Memory B cell (primary cell): ENCODE measurements around the gene ZNF480.
"Not testable (repeated sequence)": the region's sequence is repeated elsewhere in the genome, so short reads cannot be mapped to it uniquely, and the experiment has no call there.

ENCODE experiments used
- ATAC-seq: fragments of 150-1000 bp; cut with Tn5 transposase; 2 replicates; pipeline ENCODE4 v1.10.0; 2021; ENCODE audit warnings: low read depth, mild to moderate bottlenecking, moderate library complexity
- DNase-seq, 2 donors: peaks; one replicate each; pipeline ENCODE4 v3.0.0; 2022; ENCODE audit warnings: low spot score in 2 of 2
- H3K27ac Mint-ChIP-seq: one replicate; pipeline ENCODE4 v1.8.0; 2022; ENCODE audit warnings: mild to moderate bottlenecking, moderate library complexity, mixed read lengths
- H3K27me3 Mint-ChIP-seq: one replicate; pipeline ENCODE4 v1.8.0; 2022; ENCODE audit warnings: mixed read lengths
- H3K36me3 Mint-ChIP-seq: one replicate; pipeline ENCODE4 v1.8.0; 2022; ENCODE audit warnings: mild to moderate bottlenecking, mixed read lengths
- H3K4me1 Mint-ChIP-seq: one replicate; pipeline ENCODE4 v1.8.0; 2022; ENCODE audit warnings: mixed read lengths
- H3K4me3 Mint-ChIP-seq: one replicate; pipeline ENCODE4 v1.8.0; 2022; ENCODE audit warnings: mild to moderate bottlenecking, moderate library complexity, mixed read lengths
- H3K9me3 Mint-ChIP-seq: one replicate; pipeline ENCODE4 v1.8.0; 2022; ENCODE audit warnings: mixed read lengths

ZNF480 gene

DNA sequence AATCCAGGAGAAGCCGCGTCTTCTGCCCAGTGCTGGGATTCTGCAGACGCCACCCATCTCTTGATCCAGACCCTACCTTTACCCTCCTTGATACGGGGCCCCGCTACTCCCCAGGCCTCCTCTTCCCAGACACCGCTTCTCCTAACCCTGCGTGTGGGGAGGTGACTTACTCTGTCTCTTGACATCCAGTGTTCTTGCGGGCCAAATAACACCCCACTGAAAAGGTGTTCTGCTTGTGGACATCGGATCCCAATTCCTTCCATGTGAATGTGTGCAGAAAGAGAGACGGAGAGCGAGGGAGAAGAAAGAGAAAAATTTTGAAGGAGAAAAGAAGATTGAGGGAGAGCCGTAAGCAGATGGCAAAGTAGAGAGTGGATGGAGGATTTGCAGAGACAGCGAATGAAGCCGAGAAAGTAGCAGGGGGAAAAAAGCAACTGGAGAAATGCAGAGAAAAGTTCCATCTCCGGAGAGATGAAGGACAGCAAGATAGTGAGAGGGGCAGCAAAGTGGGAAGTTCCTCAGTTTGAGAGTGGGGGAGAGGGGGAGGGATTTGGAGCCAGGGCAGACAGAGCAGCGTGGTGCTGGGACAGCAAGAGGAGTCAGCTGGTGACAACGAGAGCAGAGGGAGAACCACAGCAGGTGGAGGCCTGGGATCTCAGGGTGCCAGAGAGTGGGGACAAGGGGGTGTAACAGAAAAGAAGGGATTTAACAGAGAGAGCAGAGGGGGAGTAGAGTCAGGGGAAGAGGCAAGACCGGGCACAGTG, 814 bp downstream of the ZNF480 start:
- peak overlapping the region; percentile 94 for H3K4me3 Mint-ChIP-seq
- peaks cover 13% of the 10 kb centered on the region for H3K9me3 Mint-ChIP-seq
- no peaks in the 10 kb centered on the region for H3K27me3 Mint-ChIP-seq
- H3K36me3 Mint-ChIP-seq, result peaks cover 45% of the 10 kb centered on the region
- H3K4me1 Mint-ChIP-seq, result peaks cover 12% of the 10 kb centered on the region
- no peak for ATAC-seq
- DNase-seq, result no peak
- H3K27ac Mint-ChIP-seq, result peak overlapping the region; percentile 94

DNA sequence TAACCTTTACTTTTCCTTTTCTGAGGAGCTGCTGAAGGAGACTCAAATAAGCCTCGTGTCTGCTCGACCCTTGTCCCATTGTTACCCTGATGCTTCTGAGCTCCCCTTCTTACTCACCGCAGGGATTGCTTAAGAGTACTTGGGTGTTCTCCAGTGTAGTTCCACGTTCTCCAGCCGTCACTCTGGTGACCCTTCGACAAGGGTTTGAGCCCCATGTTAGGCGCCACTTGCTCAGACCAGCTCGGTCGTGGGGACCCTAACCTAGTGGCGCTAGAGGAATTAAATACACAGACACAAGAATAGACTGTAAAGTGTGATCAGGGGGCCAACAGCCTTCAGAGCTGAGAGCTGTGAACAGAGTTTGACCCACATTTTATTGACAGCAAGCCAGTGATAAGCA, 10.3 kb downstream of the ZNF480 start:
- H3K27me3 Mint-ChIP-seq, result no peaks in the 10 kb centered on the region
- no peak overlapping the region for H3K4me3 Mint-ChIP-seq
- peaks cover 72% of the 10 kb centered on the region for H3K36me3 Mint-ChIP-seq
- H3K27ac Mint-ChIP-seq, result no peak overlapping the region
- H3K9me3 Mint-ChIP-seq, result peaks cover 15% of the 10 kb centered on the region
- ATAC-seq, result no peak
- peak in 1 of 2 donors; percentile 20 for DNase-seq
- no peaks in the 10 kb centered on the region for H3K4me1 Mint-ChIP-seq

DNA sequence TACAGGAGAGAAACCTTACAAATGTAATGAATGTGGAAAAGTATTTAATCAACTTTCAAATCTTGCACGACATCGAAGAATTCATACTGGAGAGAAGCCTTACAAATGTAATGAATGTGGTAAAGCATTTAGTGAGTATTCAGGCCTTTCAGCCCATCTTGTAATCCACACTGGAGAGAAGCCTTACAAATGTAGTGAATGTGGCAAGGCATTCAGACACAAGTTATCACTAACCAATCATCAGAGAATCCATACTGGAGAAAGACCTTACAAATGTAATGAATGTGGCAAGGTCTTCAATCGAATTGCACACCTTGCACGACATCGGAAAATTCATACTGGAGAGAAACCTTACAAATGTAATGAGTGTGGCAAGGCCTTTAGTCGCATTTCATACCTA, 25.5 kb downstream of the ZNF480 start:
- DNase-seq (no peak), ATAC-seq (no peak)
- H3K4me3 Mint-ChIP-seq, result no peak overlapping the region
- H3K9me3 Mint-ChIP-seq, result peaks cover 20% of the 10 kb centered on the region
- peaks cover 47% of the 10 kb centered on the region for H3K36me3 Mint-ChIP-seq
- H3K27me3 Mint-ChIP-seq, result no peaks in the 10 kb centered on the region
- H3K4me1 Mint-ChIP-seq, result no peaks in the 10 kb centered on the region
- H3K27ac Mint-ChIP-seq, result no peak overlapping the region

DNA sequence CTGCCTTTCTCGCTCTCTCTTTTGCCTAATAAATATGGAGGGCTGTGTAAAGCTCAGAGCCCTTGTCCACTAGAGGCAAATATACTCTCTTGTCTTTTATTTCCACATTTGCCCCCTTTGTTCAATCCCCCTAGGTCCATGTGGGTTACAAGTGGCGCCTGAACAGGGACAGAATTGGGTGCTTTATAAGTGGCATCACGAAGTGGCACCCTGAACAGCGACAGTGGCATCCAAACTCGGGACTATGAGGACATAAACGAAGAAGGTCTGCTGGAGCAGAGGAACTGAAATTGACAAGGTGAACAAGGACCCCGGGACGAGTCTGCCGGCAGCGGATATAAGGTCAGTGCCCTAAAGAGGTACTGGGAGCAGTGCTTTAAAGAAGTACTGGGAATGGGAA, 34.8 kb downstream of the ZNF480 start:
- H3K9me3 Mint-ChIP-seq, result peaks cover 14% of the 10 kb centered on the region

DNA sequence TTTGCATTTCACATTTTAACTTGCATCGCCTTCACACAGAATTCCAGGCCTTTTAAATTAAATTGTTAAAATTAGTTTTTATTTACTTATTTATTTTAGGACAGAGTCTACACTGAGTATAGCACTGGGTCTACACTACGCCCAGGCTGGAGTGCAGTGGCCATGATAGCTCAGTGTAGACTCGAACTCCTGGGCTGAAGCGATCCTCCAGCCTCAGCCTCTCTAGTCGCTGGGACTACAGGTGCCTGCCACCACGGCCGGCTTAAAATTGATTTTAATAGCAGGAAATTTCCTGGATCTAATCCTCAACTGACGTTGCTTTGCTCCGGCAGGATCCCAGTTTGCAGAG, 38.8 kb downstream of the ZNF480 start:
- ATAC-seq (peak; percentile 20), DNase-seq (no peak)
- Mint-ChIP-seq H3K9me3 (peaks cover 24% of the 10 kb centered on the region), H3K27me3 (no peaks in the 10 kb centered on the region), H3K4me1 (peaks cover 12% of the 10 kb centered on the region), H3K36me3 (peaks cover 28% of the 10 kb centered on the region), H3K4me3 (peak overlapping the region; percentile 91), H3K27ac (peak overlapping the region; percentile 89)

More for the DNA sequence above, 34.8 kb downstream of the ZNF480 start:
- ATAC-seq (no peak), DNase-seq (no peak)
- Mint-ChIP-seq H3K36me3 (peaks cover 15% of the 10 kb centered on the region), H3K27ac (no peak overlapping the region), H3K27me3 (no peaks in the 10 kb centered on the region), H3K4me1 (peaks cover 5% of the 10 kb centered on the region), H3K4me3 (no peak overlapping the region)

DNA sequence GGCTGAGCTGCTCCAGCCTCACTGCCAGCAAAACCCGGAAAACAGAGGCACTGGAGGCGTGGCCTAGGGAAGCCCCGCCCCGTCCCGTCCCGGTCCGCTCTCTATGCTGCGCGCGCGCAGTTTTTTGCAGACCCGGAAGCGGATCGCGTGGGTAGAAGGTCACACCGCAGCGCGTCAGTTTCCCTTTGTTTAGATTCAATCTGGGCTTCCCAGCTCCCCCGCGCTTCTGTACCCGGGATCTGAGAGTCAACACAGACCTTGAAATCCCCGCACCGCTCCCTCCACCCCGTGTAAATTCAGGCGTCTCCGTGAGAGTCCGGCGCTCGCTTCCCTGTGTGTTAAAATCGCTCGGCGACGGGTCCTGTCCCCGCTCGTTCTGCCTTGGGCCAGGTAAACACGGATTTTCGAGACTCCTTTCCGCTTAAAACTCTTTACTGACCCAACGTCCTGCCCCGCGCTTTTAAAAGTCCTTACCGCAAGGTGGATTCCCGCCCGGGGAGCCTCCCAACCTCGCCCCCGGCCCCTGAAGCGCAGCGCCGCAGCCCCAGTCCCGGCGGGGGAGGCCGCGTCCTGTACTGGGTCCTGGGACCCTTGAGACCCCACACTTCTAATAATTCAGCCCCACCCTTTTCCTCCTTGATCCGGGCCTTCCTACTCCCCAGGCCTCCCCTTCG, 39.3 kb downstream of the ZNF480 start, which contains the start of gene ZNF610:
Gene ZNF610 (plus strand): TSS at position 127 of the 674 bp plus-strand sequence. CDS start 12,930 bp downstream, outside the sequence.
- peak; percentile 79 to 84 for DNase-seq
- ATAC-seq, result peak; percentile 97
- peak within 1 kb of the TSS; percentile 89 for H3K27ac Mint-ChIP-seq
- H3K27me3 Mint-ChIP-seq, result no peaks in the 10 kb centered on the region
- peaks cover 29% of the 10 kb centered on the region for H3K36me3 Mint-ChIP-seq
- H3K4me1 Mint-ChIP-seq, result peaks cover 12% of the 10 kb centered on the region
- peak within 1 kb of the TSS; percentile 91 for H3K4me3 Mint-ChIP-seq
- H3K9me3 Mint-ChIP-seq, result peaks cover 24% of the 10 kb centered on the region

DNA sequence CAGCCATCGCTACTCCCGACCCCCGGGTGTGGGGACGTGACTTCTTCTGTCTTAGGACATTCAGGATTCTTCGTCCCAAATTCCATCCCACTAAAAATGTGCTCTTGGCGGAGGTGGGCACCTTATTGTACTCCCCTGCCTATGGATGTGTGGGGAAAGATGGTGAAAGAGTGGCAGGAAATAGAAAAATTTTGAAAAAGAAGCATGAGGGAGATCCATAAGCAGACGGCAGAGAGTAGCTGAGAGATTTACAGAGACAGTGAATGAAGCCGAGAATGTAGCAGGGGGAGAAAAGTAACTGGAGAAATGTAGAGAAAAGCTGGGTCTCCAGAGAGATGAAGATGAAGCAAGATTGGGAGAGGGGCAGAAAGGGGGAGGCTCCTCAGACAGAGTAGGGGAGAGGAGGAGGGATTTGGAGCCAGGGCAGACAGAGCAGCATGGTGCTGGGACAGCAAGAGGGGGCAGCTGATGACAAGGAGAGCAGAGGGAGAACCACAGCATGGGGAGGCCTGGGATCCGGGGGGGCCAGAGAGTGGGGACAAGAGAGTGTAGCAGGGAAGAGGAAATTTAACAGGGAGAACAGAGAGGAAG, 39.9 kb downstream of the ZNF480 start:
- H3K36me3 Mint-ChIP-seq, result peaks cover 27% of the 10 kb centered on the region
- H3K9me3 Mint-ChIP-seq, result peaks cover 21% of the 10 kb centered on the region
- no peak for DNase-seq
- H3K4me3 Mint-ChIP-seq, result peak overlapping the region; percentile 91
- peak overlapping the region; percentile 89 for H3K27ac Mint-ChIP-seq
- H3K4me1 Mint-ChIP-seq, result peaks cover 12% of the 10 kb centered on the region
- H3K27me3 Mint-ChIP-seq, result no peaks in the 10 kb centered on the region
- no peak for ATAC-seq

DNA sequence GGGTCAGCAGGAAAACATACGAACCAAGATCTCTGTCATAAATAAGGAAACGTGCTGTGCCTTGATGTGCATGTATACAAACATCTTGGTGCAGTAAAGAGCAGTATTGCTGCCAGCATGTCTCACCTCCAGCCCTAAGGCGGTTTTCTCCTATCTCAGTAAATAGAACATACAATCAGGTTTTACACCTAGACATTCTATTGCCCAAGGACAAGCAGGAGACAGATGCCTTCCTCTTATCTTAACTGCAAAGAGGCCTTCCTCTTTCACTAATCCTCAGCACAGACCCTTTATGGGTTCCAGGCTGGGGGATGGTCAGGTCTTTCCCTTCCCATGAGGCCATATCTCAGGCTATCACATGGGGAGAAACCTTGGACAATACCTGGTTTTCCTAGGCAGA, 42.1 kb downstream of the ZNF480 start:
- not testable (repeated sequence) for DNase-seq, H3K27me3 Mint-ChIP-seq, ATAC-seq, H3K4me3 Mint-ChIP-seq, H3K27ac Mint-ChIP-seq
- peaks cover 14% of the 10 kb centered on the region for H3K4me1 Mint-ChIP-seq
- peaks cover 15% of the 10 kb centered on the region for H3K9me3 Mint-ChIP-seq
- H3K36me3 Mint-ChIP-seq, result peaks cover 25% of the 10 kb centered on the region

DNA sequence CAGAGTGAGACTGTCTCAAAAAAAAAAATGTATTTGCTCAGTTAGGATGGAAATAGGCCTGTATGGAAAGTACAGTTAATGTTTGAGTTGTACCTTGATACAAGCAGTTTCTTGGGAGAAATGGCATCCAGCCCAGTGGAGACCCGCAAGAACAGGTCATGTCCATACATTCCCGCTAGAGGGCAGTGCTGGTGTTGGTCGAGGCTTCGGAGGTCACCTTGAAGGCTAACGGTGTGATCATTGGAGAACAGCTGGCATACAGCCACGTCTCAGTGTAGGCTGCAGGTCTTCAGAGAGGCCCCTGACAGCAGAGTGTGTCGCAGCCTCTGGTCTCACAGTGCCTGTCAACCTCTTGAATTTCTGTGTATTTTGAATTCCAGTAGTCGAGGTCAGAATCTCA, 46.6 kb downstream of the ZNF480 start:
- H3K4me1 Mint-ChIP-seq, result peaks cover 2% of the 10 kb centered on the region
- H3K27me3 Mint-ChIP-seq, result no peaks in the 10 kb centered on the region
- peaks cover 19% of the 10 kb centered on the region for H3K36me3 Mint-ChIP-seq
- ATAC-seq (peak; percentile 70), DNase-seq (peak; percentile 25 to 40)
- no peak overlapping the region for H3K27ac Mint-ChIP-seq
- peaks cover 8% of the 10 kb centered on the region for H3K9me3 Mint-ChIP-seq
- no peak overlapping the region for H3K4me3 Mint-ChIP-seq

DNA sequence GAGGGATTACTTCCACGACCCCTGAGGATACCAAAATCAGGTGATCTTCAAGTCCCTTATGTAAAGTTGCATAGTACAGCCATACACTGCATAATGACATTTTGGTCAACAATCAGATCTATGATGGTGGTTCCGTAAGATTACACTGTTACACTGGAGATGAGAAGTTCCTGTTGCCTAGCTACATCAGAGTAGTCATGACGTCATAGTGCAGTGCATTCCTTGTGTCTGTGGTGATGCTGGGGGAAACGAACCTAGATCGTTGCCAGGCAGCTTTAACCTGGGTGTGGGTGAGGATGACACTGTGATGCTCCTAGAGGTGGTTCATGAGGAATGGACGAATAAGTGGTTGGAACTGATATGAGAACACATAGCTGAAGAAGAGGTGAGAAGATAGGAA, 48.2 kb downstream of the ZNF480 start:
- Mint-ChIP-seq H3K27me3 (no peaks in the 10 kb centered on the region), H3K36me3 (peaks cover 29% of the 10 kb centered on the region), H3K4me3 (no peak overlapping the region), H3K4me1 (peaks cover 2% of the 10 kb centered on the region), H3K9me3 (peaks cover 10% of the 10 kb centered on the region), H3K27ac (no peak overlapping the region)
- ATAC-seq, result no peak
- no peak for DNase-seq

DNA sequence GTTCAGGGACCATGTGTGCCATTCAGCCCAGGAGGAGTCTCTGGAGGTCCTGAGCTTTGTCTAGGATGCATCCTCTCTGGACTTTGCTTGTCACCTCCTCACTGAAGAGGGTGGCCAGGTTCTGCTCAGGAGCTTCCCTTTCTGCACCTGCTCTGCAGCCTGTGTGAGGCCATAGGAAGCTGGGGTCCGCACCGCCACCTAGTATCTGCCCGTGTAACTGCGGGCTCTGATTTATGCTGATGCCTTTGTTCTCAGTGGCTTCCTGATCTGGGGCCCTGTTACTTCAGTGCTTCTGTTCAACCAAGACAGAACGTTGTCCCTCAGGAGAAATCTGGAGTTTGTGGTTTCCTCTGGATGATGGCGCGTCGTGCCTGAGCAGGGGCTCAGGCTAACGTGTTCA, 54.5 kb downstream of the ZNF480 start:
- Mint-ChIP-seq H3K4me1 (no peaks in the 10 kb centered on the region), H3K36me3 (peaks cover 61% of the 10 kb centered on the region), H3K4me3 (no peak overlapping the region), H3K27me3 (no peaks in the 10 kb centered on the region), H3K27ac (no peak overlapping the region), H3K9me3 (peaks cover 13% of the 10 kb centered on the region)
- DNase-seq, result no peak
- ATAC-seq, result no peak

DNA sequence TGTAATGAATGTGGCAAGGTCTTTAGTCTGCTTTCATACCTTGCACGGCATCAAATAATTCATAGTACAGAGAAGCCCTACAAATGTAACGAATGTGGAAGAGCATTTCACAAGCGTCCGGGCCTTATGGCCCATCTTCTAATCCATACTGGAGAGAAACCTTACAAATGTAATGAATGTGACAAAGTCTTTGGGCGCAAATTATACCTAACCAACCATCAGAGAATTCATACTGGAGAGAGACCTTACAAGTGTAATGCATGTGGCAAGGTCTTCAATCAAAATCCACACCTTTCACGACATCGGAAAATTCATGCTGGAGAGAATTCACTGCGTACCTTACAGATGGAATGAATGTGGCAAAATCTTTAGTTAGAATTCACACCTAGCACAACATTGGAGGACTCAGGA, 69.5 kb downstream of the ZNF480 start:
- Mint-ChIP-seq H3K9me3 (peaks cover 12% of the 10 kb centered on the region), H3K27me3 (no peaks in the 10 kb centered on the region), H3K27ac (no peak overlapping the region), H3K36me3 (peaks cover 23% of the 10 kb centered on the region), H3K4me1 (no peaks in the 10 kb centered on the region), H3K4me3 (no peak overlapping the region)
- DNase-seq, result no peak
- ATAC-seq, result no peak

DNA sequence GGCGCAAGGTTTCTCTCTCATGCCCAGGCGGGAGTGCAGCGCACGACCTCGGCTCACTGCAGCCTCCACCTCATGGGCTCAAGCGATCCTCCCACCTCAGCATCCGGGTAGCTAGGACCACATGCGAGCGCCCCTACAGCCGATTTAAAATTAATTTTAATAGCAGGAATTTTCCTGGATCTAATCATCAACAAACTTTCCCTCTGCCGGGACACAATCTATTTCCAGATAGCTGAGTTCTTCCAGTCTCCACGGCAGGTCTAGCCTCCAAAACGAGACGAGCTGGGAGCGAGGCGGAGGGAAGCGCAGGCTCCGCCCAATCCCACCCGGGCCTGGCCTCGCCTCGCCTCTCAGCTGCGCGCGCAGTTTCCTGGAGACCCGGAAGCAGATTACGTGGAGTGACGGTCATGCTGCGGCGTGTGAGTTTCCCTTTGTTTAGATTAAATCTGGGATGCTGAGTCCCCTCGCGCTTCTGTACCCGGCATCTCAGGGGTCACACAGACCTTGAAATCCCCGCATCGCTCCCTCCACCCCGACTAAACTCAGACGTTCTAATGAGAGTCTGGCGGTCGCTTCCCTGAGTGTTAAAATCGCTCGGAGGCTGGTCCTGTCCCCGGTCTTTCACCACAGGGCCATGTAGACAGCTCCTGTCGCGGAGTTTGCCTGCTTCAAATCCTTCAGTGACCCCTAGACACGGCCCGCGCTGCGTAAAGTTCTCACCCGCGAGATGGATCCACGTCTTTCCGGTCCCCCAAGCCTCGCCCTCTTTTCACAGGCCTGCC, 72.8 kb downstream of the ZNF480 start, which contains the start of gene ZNF880:
Gene ZNF880 (plus strand): TSS at position 365 of the 782 bp plus-strand sequence. CDS start 43 bp downstream, at position 408.
- Mint-ChIP-seq H3K36me3 (peaks cover 34% of the 10 kb centered on the region), H3K4me1 (no peaks in the 10 kb centered on the region), H3K9me3 (peaks cover 13% of the 10 kb centered on the region), H3K27ac (peak within 1 kb of the TSS; percentile 99), H3K27me3 (no peaks in the 10 kb centered on the region), H3K4me3 (peak within 1 kb of the TSS; percentile 95)
- DNase-seq, result peak; percentile 86 to 89
- peak; percentile 96 for ATAC-seq
